Neural progenitor cell (in vitro differentiated cells): ENCODE results near the gene RSPH3. TPM values are rescaled to one million over a fixed set of nuclear protein-coding genes. Genes with fewer than 3 reads are reported as not detected.
A peak's percentile ranks its signal among the peaks of the same experiment; 100 is the strongest.

ENCODE experiments used
- DNase-seq: peaks from one replicate; pipeline ENCODE4 v3.0.0-alpha.2; 2016; ENCODE audit warnings: low spot score
- H2AFZ ChIP-seq: fragments of 200-600 bp; sonication (generic); replicated peaks from 2 replicates; pipeline ENCODE4 v1.6.1; 2016; ENCODE audit warnings: antibody characterized with exemption
- H3F3A ChIP-seq: fragments of 200-600 bp; sonication (generic); 2 replicates; pipeline ENCODE4 v1.6.1; 2016; ENCODE audit warnings: antibody characterized with exemption, low read depth
- H3K27ac ChIP-seq: fragments of 200-600 bp; sonication (generic); 2 replicates; pipeline ENCODE4 v1.5.1; 2016; ENCODE audit warnings: mild to moderate bottlenecking
- H3K27me3 ChIP-seq: fragments of 200-600 bp; sonication (generic); 2 replicates; pipeline ENCODE4 v1.6.1; 2016; ENCODE audit warnings: mild to moderate bottlenecking, moderate library complexity
- H3K36me3 ChIP-seq: fragments of 200-600 bp; sonication (generic); 2 replicates; pipeline ENCODE4 v1.5.1; 2016
- H3K4me1 ChIP-seq: fragments of 200-600 bp; sonication (generic); 2 replicates; pipeline ENCODE4 v1.6.1; 2016; ENCODE audit warnings: mixed run types
- H3K4me2 ChIP-seq: fragments of 200-600 bp; sonication (generic); 2 replicates; pipeline ENCODE4 v1.6.1; 2016
- H3K4me3 ChIP-seq: fragments of 200-600 bp; sonication (generic); 2 replicates; pipeline ENCODE4 v1.5.1; 2016
- H3K79me2 ChIP-seq: fragments of 200-600 bp; sonication (generic); 2 replicates; pipeline ENCODE4 v1.6.1; 2016; ENCODE audit warnings: low read depth
- H3K9ac ChIP-seq: fragments of 200-600 bp; sonication (generic); 2 replicates; pipeline ENCODE4 v1.6.1; 2016
- H3K9me3 ChIP-seq: fragments of 200-600 bp; sonication (generic); 2 replicates; pipeline ENCODE4 v1.5.1; 2016; ENCODE audit warnings: low read depth
- H4K20me1 ChIP-seq: fragments of 200-600 bp; sonication (generic); 2 replicates; pipeline ENCODE4 v1.6.1; 2016; ENCODE audit warnings: low read depth
- H3K27ac Mint-ChIP-seq: 3 replicates; pipeline ENCODE4 v1.8.0; 2021; ENCODE audit warnings: mixed read lengths
- H3K27me3 Mint-ChIP-seq: 2 replicates; pipeline ENCODE4 v1.8.0; 2022; ENCODE audit warnings: low read depth, mild to moderate bottlenecking, inconsistent platforms, moderate library complexity, mixed read lengths; ENCODE audit not compliant: insufficient read depth
- H3K36me3 Mint-ChIP-seq: 3 replicates; pipeline ENCODE4 v1.8.0; 2021; ENCODE audit warnings: mixed read lengths
- H3K4me1 Mint-ChIP-seq: 3 replicates; pipeline ENCODE4 v1.8.0; 2021; ENCODE audit warnings: mixed read lengths
- H3K4me3 Mint-ChIP-seq: 3 replicates; pipeline ENCODE4 v1.8.0; 2021; ENCODE audit warnings: mild to moderate bottlenecking, moderate library complexity, mixed read lengths
- H3K9me3 Mint-ChIP-seq: 3 replicates; pipeline ENCODE4 v1.8.0; 2020; ENCODE audit warnings: mixed read lengths
- CTCF ChIP-seq: fragments of 200-600 bp; sonication (generic); IDR thresholded peaks from 2 replicates; pipeline ENCODE4 v1.5.1; 2017; ENCODE audit warnings: antibody characterized with exemption, mild to moderate bottlenecking
- EZH2 ChIP-seq: fragments of 200-600 bp; sonication (generic); IDR thresholded peaks from 2 replicates; pipeline ENCODE4 v1.6.1; 2017; ENCODE audit warnings: antibody characterized with exemption, mild to moderate bottlenecking, moderate library complexity
- EZH2phosphoT487 ChIP-seq: fragments of 200-600 bp; sonication (generic); IDR thresholded peaks from 2 replicates; pipeline ENCODE4 v1.6.1; 2017; ENCODE audit warnings: antibody characterized with exemption
- total RNA-seq: library from RNA; depleted of rRNA; stranded (reverse); fragments of >200 nt; gene quantifications from 2 replicates; pipeline ENCODE4 v1.2.3, GENCODE V29; 2015; ENCODE audit warnings: low replicate concordance

RSPH3 gene
- total RNA-seq, 1 donor from 2014 or later, result 3.6 TPM

- Mint-ChIP-seq H3K27me3 (peaks cover 1% of the 10 kb centered on the region), H3K4me3 (no peak overlapping the region), H3K4me1 (peaks cover 14% of the 10 kb centered on the region), H3K9me3 (no peaks in the 10 kb centered on the region), H3K36me3 (no peaks in the 10 kb centered on the region), H3K27ac (no peak overlapping the region)
- Histone ChIP-seq H3K4me2 (no peak overlapping the region), H3F3A (no peaks in the 10 kb centered on the region), H3K27me3 (no peaks in the 10 kb centered on the region), H2AFZ (no peak overlapping the region), H3K36me3 (no peaks in the 10 kb centered on the region), H3K4me3 (no peak overlapping the region), H3K4me1 (no peaks in the 10 kb centered on the region), H3K9me3 (no peaks in the 10 kb centered on the region), H3K79me2 (no peaks in the 10 kb centered on the region), H3K27ac (no peak overlapping the region), H3K9ac (no peak overlapping the region), H4K20me1 (no peaks in the 10 kb centered on the region)
- TF ChIP-seq EZH2, result no peak
- no peak for TF ChIP-seq EZH2phosphoT487
- no peak for TF ChIP-seq CTCF
- no peak for DNase-seq
Measured at GRCh38 chr6:159042826-159043181, 42.8 kb upstream of the RSPH3 start.

DNA sequence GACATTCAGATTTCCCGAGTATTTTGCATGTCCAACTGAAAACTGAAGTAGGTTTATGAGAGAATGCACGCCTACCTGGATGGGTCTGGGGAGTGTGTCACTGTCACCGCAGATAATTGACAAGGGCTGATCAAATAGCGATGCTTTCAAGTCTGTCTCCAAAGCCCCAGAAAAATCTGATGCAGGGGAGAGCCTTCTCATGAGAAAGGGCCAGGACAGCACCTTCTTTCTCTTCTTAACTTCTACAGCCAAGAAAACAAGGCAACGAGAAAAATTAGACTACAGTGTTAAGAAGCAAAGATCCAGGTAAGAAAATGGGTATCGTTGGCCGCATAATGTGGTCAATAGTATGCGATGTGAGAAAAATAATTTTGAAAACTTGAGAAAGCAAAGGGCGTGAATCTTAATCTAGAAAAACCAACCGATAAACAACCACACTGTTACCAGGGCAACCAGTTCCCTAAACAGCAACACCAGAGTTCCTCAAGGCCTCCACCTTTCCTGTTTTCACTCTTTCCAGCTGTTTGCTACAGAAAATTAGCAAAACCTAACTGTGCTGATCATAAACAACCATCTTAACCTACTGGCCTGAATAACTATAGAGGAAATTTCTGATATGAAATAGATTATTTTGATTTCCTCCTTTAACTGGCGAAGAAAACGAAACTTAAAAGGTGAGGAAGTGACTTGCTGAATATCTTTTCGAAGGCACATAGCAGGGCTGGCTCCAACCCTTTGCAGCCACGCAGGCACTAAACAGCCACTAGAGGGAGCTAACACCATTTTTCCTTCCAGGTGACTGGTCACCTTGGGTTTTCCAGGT lies 42.2 kb upstream of the RSPH3 start:
- no peaks in the 10 kb centered on the region for H3K9me3 Mint-ChIP-seq
- Histone ChIP-seq H3K27ac (no peak overlapping the region), H3K36me3 (no peaks in the 10 kb centered on the region), H3K9ac (no peak overlapping the region), H3K9me3 (no peaks in the 10 kb centered on the region), H3K79me2 (no peaks in the 10 kb centered on the region), H3K27me3 (no peaks in the 10 kb centered on the region), H4K20me1 (no peaks in the 10 kb centered on the region), H2AFZ (peak overlapping the region; percentile 80), H3K4me2 (no peak overlapping the region), H3K4me1 (no peaks in the 10 kb centered on the region), H3F3A (no peaks in the 10 kb centered on the region), H3K4me3 (no peak overlapping the region)
- TF ChIP-seq CTCF, result peak; percentile 99
- no peak for TF ChIP-seq EZH2phosphoT487
- TF ChIP-seq EZH2, result no peak
- H3K27ac Mint-ChIP-seq, result no peak overlapping the region
- H3K4me1 Mint-ChIP-seq, result peaks cover 10% of the 10 kb centered on the region
- peak; percentile 88 for DNase-seq
- no peaks in the 10 kb centered on the region for H3K36me3 Mint-ChIP-seq
- no peak overlapping the region for H3K4me3 Mint-ChIP-seq
- H3K27me3 Mint-ChIP-seq, result no peaks in the 10 kb centered on the region

DNA sequence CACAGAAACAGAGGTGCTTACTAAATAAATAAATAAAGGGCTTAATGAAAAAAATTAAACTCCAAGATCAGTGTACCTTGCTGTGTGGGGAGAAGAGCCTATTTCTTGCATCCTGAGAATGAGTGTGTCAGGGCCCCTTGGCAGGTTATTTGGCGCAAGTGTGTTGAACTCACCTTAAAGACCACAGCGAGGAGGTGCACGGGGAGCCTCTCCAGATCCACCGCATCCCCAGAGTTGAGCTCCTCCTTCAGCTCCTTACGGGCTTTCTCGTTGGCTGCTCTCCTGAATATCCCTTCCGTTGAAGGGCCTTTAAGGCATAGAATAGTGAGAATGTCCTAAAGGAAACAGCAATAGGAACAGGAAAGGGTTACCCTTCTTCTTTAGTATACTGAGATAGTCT lies 41.2 kb upstream of the RSPH3 start:
- H3K9me3 ChIP-seq, result no peaks in the 10 kb centered on the region
- H3K4me1 ChIP-seq, result no peaks in the 10 kb centered on the region
- H3K9ac ChIP-seq, result no peak overlapping the region
- no peak overlapping the region for H2AFZ ChIP-seq
- Mint-ChIP-seq H3K9me3 (no peaks in the 10 kb centered on the region), H3K27me3 (no peaks in the 10 kb centered on the region), H3K4me1 (peaks cover 10% of the 10 kb centered on the region), H3K36me3 (no peaks in the 10 kb centered on the region), H3K4me3 (no peak overlapping the region), H3K27ac (no peak overlapping the region)
- no peak for DNase-seq
- no peak for TF ChIP-seq EZH2
- no peak for TF ChIP-seq CTCF
- TF ChIP-seq EZH2phosphoT487, result no peak
- no peaks in the 10 kb centered on the region for H3K27me3 ChIP-seq
- H4K20me1 ChIP-seq, result no peaks in the 10 kb centered on the region
- no peak overlapping the region for H3K27ac ChIP-seq
- no peaks in the 10 kb centered on the region for H3K79me2 ChIP-seq
- H3K36me3 ChIP-seq, result no peaks in the 10 kb centered on the region
- no peaks in the 10 kb centered on the region for H3F3A ChIP-seq
- H3K4me2 ChIP-seq, result no peak overlapping the region
- no peak overlapping the region for H3K4me3 ChIP-seq
